ENCODE measurements around the gene EEF1A1. TPM values are rescaled to one million over a fixed set of nuclear protein-coding genes. Genes with fewer than 3 reads are reported as not detected.
A peak's percentile ranks its signal among the peaks of the same experiment; 100 is the strongest.
"Not testable (repeated sequence)": the region's sequence is repeated elsewhere in the genome, so short reads cannot be mapped to it uniquely, and the experiment has no call there.

Gene EEF1A1
- 8,230 to 8,902 TPM (median 8,643 TPM) in 3 replicates for total RNA-seq
- long read RNA-seq, full-length matches to known transcripts, result 2,269 of 2,689 reads
- long read RNA-seq, partial matches to known transcripts, result 331 of 2,689 reads
- long read RNA-seq, other reads (novel, unspliced or antisense), result 89 of 2,689 reads

DNA sequence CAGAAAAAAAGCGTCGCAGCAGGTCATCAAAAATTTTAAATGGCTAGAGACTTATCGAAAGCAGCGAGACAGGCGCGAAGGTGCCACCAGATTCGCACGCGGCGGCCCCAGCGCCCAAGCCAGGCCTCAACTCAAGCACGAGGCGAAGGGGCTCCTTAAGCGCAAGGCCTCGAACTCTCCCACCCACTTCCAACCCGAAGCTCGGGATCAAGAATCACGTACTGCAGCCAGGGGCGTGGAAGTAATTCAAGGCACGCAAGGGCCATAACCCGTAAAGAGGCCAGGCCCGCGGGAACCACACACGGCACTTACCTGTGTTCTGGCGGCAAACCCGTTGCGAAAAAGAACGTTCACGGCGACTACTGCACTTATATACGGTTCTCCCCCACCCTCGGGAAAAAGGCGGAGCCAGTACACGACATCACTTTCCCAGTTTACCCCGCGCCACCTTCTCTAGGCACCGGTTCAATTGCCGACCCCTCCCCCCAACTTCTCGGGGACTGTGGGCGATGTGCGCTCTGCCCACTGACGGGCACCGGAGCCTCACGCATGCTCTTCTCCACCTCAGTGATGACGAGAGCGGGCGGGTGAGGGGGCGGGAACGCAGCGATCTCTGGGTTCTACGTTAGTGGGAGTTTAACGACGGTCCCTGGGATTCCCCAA lies at the start of gene EEF1A1:
TSS of gene EEF1A1 (minus strand) at position 345 of the 663 bp plus-strand sequence. CDS start 1,006 bp downstream, outside the sequence.
- peak within 1 kb of the TSS; percentile 93 for H3K4me3 Mint-ChIP-seq (ENCODE audit: unreplicated experiment)
- no peaks in the 10 kb centered on the region for H3K27me3 Mint-ChIP-seq (ENCODE audit: low read depth)
- H3K4me1 Mint-ChIP-seq (ENCODE audit: low read depth), result peaks cover 49% of the 10 kb centered on the region
- peak; percentile 100 for DNase-seq (ENCODE audit: low spot score)
- H3K9me3 Mint-ChIP-seq (ENCODE audit: low read depth), result no peaks in the 10 kb centered on the region
- peaks cover 43% of the 10 kb centered on the region for H3K36me3 Mint-ChIP-seq (ENCODE audit: low read depth)
- no peak for TF ChIP-seq CTCF (IDR thresholded peaks at IDR 0.05)
- peak within 1 kb of the TSS; percentile 98 for H3K27ac Mint-ChIP-seq (ENCODE audit: unreplicated experiment)

DNA sequence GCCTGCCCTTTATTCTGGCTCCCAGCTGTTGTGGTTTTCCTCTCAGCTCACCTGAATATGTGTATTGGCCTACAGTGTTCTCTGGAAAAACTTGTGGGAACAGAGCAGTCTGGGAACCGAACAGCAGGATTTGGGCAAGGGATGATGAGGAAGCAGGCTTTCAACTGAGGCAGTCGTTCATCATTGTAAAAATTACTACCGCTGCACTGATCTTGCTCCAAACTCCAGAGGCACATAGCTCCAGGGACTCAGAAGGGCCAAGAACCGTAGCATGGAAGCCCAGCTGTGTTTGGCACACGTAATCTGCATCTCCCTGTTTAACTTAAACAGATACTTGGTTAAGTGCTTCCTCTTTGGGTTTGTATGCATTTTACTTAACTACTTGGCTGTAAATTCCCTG lies 48.3 kb upstream of the EEF1A1 start:
- no peak overlapping the region for H3K27ac Mint-ChIP-seq (ENCODE audit: unreplicated experiment)
- peaks cover 38% of the 10 kb centered on the region for H3K4me1 Mint-ChIP-seq (ENCODE audit: low read depth)
- TF ChIP-seq CTCF (IDR thresholded peaks at IDR 0.05), result no peak
- H3K9me3 Mint-ChIP-seq (ENCODE audit: low read depth), result no peaks in the 10 kb centered on the region
- DNase-seq (ENCODE audit: low spot score), result no peak
- H3K4me3 Mint-ChIP-seq (ENCODE audit: unreplicated experiment), result no peak overlapping the region
- H3K27me3 Mint-ChIP-seq (ENCODE audit: low read depth), result no peaks in the 10 kb centered on the region
- no peaks in the 10 kb centered on the region for H3K36me3 Mint-ChIP-seq (ENCODE audit: low read depth)

DNA sequence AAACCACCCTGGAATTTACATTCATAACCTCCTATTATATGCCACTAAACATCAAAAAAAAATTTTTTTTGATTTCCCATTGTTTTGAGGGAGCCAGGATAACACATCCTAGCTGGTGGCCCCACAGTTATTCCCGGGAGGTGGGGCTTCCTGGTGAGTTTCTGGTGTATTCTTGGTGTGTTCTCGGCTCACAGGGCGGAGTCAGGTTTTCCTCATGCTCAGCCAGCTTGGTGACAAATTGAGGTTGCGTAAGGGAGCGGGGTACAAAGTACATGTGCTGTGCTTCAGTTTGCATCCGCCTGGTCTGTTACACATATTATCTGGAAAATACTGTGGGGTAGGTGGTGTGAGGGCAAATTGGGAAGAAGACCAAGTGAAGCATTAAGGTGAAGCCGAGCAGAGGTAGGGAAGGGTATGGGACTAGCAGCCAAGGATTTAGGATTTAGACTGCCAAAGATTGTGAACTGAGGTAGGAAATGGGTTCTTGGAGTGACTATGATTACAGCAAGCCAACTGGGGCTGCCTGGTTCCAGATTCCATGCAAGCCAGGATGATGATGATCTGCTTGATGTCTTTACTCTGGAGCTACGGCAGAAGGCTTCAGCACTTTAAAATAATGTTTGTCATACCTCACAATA lies 46.2 kb upstream of the EEF1A1 start:
- H3K9me3 Mint-ChIP-seq (ENCODE audit: low read depth), result no peaks in the 10 kb centered on the region
- no peak for DNase-seq (ENCODE audit: low spot score)
- TF ChIP-seq CTCF (IDR thresholded peaks at IDR 0.05), result no peak
- H3K36me3 Mint-ChIP-seq (ENCODE audit: low read depth), result no peaks in the 10 kb centered on the region
- H3K4me3 Mint-ChIP-seq (ENCODE audit: unreplicated experiment), result no peak overlapping the region
- H3K27me3 Mint-ChIP-seq (ENCODE audit: low read depth), result no peaks in the 10 kb centered on the region
- peak overlapping the region; percentile 52 for H3K27ac Mint-ChIP-seq (ENCODE audit: unreplicated experiment)
- H3K4me1 Mint-ChIP-seq (ENCODE audit: low read depth), result peaks cover 40% of the 10 kb centered on the region

GRCh38 chr6:73566486-73566871 lies 45.6 kb upstream of the EEF1A1 start:
- peak overlapping the region; percentile 85 for H3K27ac Mint-ChIP-seq (ENCODE audit: unreplicated experiment)
- not testable (repeated sequence) for DNase-seq (ENCODE audit: low spot score); H3K9me3 Mint-ChIP-seq (ENCODE audit: low read depth); H3K36me3 Mint-ChIP-seq (ENCODE audit: low read depth); H3K27me3 Mint-ChIP-seq (ENCODE audit: low read depth); H3K4me3 Mint-ChIP-seq (ENCODE audit: unreplicated experiment)
- peaks cover 40% of the 10 kb centered on the region for H3K4me1 Mint-ChIP-seq (ENCODE audit: low read depth)

DNA sequence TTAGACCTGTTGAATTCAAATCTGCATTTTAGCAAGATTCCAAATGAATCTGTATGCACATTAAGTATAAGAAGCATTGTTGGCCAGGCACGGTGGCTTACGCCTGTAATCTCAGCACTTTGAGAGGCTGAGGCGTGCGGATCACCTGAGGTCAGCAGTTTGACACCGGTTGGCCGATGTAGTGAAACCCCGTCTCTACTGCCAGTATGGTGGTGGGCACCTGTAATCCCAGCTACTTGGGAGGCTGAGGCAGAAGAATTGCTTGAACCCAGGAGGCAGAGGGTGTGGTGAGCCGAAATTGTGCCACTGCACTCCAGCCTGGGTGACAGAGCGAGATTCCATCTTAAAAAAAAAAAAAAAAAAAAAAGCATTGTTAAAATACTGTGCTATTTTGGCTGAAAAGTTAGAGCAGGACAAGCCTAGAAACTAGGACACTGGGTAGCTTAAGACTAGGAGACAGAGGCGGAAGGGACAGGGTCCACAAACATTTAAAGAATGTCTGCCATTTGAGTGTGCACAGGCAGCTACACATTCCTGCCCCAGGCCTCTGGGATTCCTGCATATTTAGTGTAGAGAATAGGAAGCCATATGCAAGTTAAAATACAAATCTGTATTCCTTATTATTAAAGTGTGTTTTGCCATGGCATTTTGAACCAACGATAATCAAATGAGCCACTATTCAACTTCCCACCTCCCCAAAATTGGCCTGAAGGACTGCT lies 45.1 kb upstream of the EEF1A1 start:
- Mint-ChIP-seq H3K4me1 (ENCODE audit: low read depth) (peaks cover 41% of the 10 kb centered on the region), H3K4me3 (ENCODE audit: unreplicated experiment) (no peak overlapping the region), H3K36me3 (ENCODE audit: low read depth) (no peaks in the 10 kb centered on the region), H3K27ac (ENCODE audit: unreplicated experiment) (peak overlapping the region; percentile 85), H3K27me3 (ENCODE audit: low read depth) (no peaks in the 10 kb centered on the region), H3K9me3 (ENCODE audit: low read depth) (no peaks in the 10 kb centered on the region)
- no peak for TF ChIP-seq CTCF (IDR thresholded peaks at IDR 0.05)
- DNase-seq (ENCODE audit: low spot score), result no peak
